ENCODE results near the gene CYP21A2.
"Not testable (repeated sequence)": the region's sequence is repeated elsewhere in the genome, so short reads cannot be mapped to it uniquely, and the experiment has no call there.

- not testable (repeated sequence) for TF ChIP-seq EZH2 (IDR thresholded peaks at IDR 0.05; ENCODE audit: low read depth); CTCF (conservative IDR thresholded peaks at IDR 0.05)
Measured at GRCh38 chr6:32067521-32067920, 29.3 kb downstream of the CYP21A2 start.

Data from PC-9 (cell line).